Panc1 (cell line): Measurements from ENCODE around the gene ALLC. TPM values are rescaled to one million over a fixed set of nuclear protein-coding genes. Genes with fewer than 3 reads are reported as not detected.

Source experiments
- ATAC-seq: fragments of 200-7000 bp; cut with Tn5 transposase; 2 replicates; pipeline ENCODE4 v1.9.1; 2020; ENCODE audit warnings: mild to moderate bottlenecking, moderate library complexity
- BruUV-seq: library from RNA; stranded (reverse); fragments of 400-500 nt; replicated peaks from 2 replicates; lab custom pipeline; 2021; lab: Mats Ljungman, UMichigan
- CTCF ChIA-PET: fragments of 300-600 bp; sonication (Branson Sonifier 250); formaldehyde crosslinking; loops from one replicate; lab custom pipeline; 2022; ENCODE audit warnings: antibody characterized with exemption; lab: Charles Lee
- POLR2A ChIA-PET: fragments of 300-600 bp; sonication (Branson Sonifier 250); formaldehyde crosslinking; loops from one replicate; lab custom pipeline; 2022; ENCODE audit warnings: antibody characterized with exemption; lab: Charles Lee
- DNase-seq: peaks from one replicate; pipeline ENCODE4 v3.0.0-alpha.2; 2010; ENCODE audit warnings: low read depth, low spot score
- H3K27ac ChIP-seq: 2 replicates; pipeline ENCODE4 v1.5.1; 2011; ENCODE audit warnings: mild to moderate bottlenecking, low read length, inconsistent platforms
- H3K27me3 ChIP-seq: fragments of 200-500 bp; sonication (Bioruptor generic); 2 replicates; pipeline ENCODE4 v1.6.0; 2014; ENCODE audit warnings: low read length, inconsistent platforms; ENCODE audit not compliant: control insufficient read depth, insufficient read depth
- H3K36me3 ChIP-seq: fragments of 200-500 bp; sonication (Bioruptor generic); 2 replicates; pipeline ENCODE4 v1.5.1; 2014; ENCODE audit warnings: inconsistent platforms, mild to moderate bottlenecking, low read length, moderate library complexity; ENCODE audit not compliant: control insufficient read depth, insufficient read depth
- H3K4me1 ChIP-seq: 2 replicates; pipeline ENCODE4 v1.5.1; 2011; ENCODE audit warnings: inconsistent platforms, mild to moderate bottlenecking, low read length, moderate library complexity; ENCODE audit not compliant: control insufficient read depth, insufficient read depth
- H3K4me3 ChIP-seq, 2 experiments: 2 replicates each; pipeline ENCODE4 v1.5.1; 2011 to 2012; ENCODE audit warnings: low read depth in 2 of 2, low read length in 2 of 2, mild to moderate bottlenecking in 2 of 2, inconsistent platforms in 1 of 2, moderate library complexity in 1 of 2
- H3K9me3 ChIP-seq: fragments of 200-500 bp; sonication (Bioruptor generic); 2 replicates; pipeline ENCODE4 v1.5.1; 2014; ENCODE audit warnings: low read depth, mild to moderate bottlenecking, inconsistent platforms, low read length, moderate library complexity; ENCODE audit not compliant: control insufficient read depth, insufficient read depth
- CTCF ChIP-seq: fragments of 450-650 bp; IDR thresholded peaks from 2 replicates; pipeline ENCODE4 v1.5.1; 2017; ENCODE audit warnings: mild to moderate bottlenecking
- POLR2AphosphoS5 ChIP-seq: IDR thresholded peaks from 2 replicates; pipeline ENCODE4 v1.6.1; 2012; ENCODE audit warnings: mild to moderate bottlenecking, low read depth, low read length, moderate library complexity
- SIN3A ChIP-seq: IDR thresholded peaks from 2 replicates; pipeline ENCODE4 v1.6.1; 2012; ENCODE audit warnings: low read depth, mild to moderate bottlenecking, low read length, moderate library complexity, borderline replicate concordance; ENCODE audit not compliant: insufficient read depth
- TCF7L2 ChIP-seq: IDR thresholded peaks from 2 replicates; pipeline ENCODE4 v1.6.1; 2011; ENCODE audit warnings: mild to moderate bottlenecking, low read depth, low read length, inconsistent platforms
- in situ Hi-C: cut with HindIII; loops from 2 replicates; pipeline ENCODE4 v1.10.0; 2016; ENCODE audit warnings: low sequenced_read_pairs, low pct_unique_long_range_greater_than_20kb
- intact Hi-C: fragments of 100-400 bp; cut with micrococcal nuclease; formaldehyde crosslinking; loops from one replicate; pipeline ENCODE4 v1.10.0; 2022; ENCODE audit not compliant: unreplicated experiment
- total RNA-seq: library from RNA; stranded (reverse); gene quantifications from one replicate; pipeline ENCODE4 v1.2.1, GENCODE V29; 2021; ENCODE audit not compliant: unreplicated experiment
- TF ChIP-seq, protein P1 (sequence below), 2 experiments: IDR thresholded peaks; 2 replicates each; pipeline ENCODE4 v1.6.1; 2011 to 2012; ENCODE audit warnings: low read depth in 2 of 2, control low read depth in 1 of 2, low read length in 1 of 2, mild to moderate bottlenecking in 1 of 2, moderate library complexity in 1 of 2; ENCODE audit not compliant: insufficient read depth in 1 of 2

The ALLC gene
- total RNA-seq, 1 experiment from 2014 or later = not detected

- H3K36me3 ChIP-seq = no peaks in the 10 kb centered on the region
- BruUV-seq = no TSS peak
- H3K27me3 ChIP-seq = no peaks in the 10 kb centered on the region
- CTCF ChIA-PET = interaction anchor here (0.7 kb wide), 1 partner anchor 762 kb away, joined by 4 read pairs; no protein-coding TSS in a partner anchor
- DNase-seq = no peak
- TF ChIP-seq, protein P1, sequence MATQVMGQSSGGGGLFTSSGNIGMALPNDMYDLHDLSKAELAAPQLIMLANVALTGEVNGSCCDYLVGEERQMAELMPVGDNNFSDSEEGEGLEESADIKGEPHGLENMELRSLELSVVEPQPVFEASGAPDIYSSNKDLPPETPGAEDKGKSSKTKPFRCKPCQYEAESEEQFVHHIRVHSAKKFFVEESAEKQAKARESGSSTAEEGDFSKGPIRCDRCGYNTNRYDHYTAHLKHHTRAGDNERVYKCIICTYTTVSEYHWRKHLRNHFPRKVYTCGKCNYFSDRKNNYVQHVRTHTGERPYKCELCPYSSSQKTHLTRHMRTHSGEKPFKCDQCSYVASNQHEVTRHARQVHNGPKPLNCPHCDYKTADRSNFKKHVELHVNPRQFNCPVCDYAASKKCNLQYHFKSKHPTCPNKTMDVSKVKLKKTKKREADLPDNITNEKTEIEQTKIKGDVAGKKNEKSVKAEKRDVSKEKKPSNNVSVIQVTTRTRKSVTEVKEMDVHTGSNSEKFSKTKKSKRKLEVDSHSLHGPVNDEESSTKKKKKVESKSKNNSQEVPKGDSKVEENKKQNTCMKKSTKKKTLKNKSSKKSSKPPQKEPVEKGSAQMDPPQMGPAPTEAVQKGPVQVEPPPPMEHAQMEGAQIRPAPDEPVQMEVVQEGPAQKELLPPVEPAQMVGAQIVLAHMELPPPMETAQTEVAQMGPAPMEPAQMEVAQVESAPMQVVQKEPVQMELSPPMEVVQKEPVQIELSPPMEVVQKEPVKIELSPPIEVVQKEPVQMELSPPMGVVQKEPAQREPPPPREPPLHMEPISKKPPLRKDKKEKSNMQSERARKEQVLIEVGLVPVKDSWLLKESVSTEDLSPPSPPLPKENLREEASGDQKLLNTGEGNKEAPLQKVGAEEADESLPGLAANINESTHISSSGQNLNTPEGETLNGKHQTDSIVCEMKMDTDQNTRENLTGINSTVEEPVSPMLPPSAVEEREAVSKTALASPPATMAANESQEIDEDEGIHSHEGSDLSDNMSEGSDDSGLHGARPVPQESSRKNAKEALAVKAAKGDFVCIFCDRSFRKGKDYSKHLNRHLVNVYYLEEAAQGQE (IDR thresholded peaks at IDR 0.05; ENCODE audit: insufficient read depth in 1 of 2, low read depth in 2 of 2, low read length in 1 of 2) = no peak
- TF ChIP-seq CTCF = no peak
- TF ChIP-seq SIN3A = no peak
- no peak for TF ChIP-seq POLR2AphosphoS5
- no peak for TF ChIP-seq TCF7L2
- no peaks in the 10 kb centered on the region for H3K4me1 ChIP-seq
- POLR2A ChIA-PET = no interaction called here
- H3K4me3 ChIP-seq = no peak overlapping the region
- intact Hi-C loops (no loop called here), in situ Hi-C loops (no loop called here)
- H3K9me3 ChIP-seq = no peaks in the 10 kb centered on the region
- no peak overlapping the region for H3K27ac ChIP-seq
- no peak for ATAC-seq
Observed at GRCh38 chr2:3664925-3665324, 6.9 kb downstream of the ALLC start.

DNA sequence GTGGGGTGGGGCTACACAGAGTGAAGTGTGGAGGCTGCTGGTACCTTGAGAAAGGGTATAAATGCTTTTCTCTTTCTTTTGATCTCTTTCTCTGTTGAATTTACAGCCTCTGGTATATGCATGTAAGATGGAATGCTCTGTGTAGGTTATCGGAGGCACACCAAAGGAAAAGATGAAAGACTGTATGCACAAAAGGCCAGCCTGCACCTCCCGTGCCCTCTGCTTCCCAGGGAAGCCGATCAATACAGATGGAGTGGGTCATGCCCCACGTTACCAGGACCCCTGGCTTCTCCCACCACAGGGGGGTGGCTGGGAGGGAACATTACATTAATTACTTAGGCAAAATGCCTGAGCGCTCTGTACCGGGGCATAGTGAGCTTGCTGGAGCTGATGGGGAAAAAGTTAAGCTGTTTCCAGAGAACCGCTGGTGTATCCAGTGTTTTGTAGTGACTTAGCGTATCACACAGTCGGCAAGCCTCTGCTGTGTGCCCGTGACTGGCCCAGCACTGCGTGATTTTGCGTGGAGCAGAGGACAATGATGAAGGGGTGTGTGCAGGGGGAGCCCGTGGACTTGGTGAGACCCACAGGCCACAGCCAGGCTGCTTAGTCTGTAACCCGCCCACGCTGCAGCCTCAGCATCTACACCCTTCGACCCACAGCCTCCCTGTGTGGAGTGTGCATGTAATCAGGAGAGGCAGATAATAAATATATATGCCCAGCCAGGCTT, 8.0 kb downstream of the ALLC start:
- intact Hi-C loops (no loop called here), in situ Hi-C loops (no loop called here)
- DNase-seq (no peak), ATAC-seq (no peak)
- H3K9me3 ChIP-seq = no peaks in the 10 kb centered on the region
- ChIA-PET CTCF (no interaction called here), POLR2A (no interaction called here)
- no peaks in the 10 kb centered on the region for H3K36me3 ChIP-seq
- H3K27ac ChIP-seq = no peak overlapping the region
- H3K4me3 ChIP-seq = no peak overlapping the region
- H3K27me3 ChIP-seq = no peaks in the 10 kb centered on the region
- H3K4me1 ChIP-seq = no peaks in the 10 kb centered on the region
- no TSS peak for BruUV-seq
- TF ChIP-seq, protein P1 (IDR thresholded peaks at IDR 0.05; ENCODE audit: insufficient read depth in 1 of 2, low read depth in 2 of 2, low read length in 1 of 2) = no peak
- TF ChIP-seq TCF7L2 (no peak), POLR2AphosphoS5 (no peak), CTCF (no peak), SIN3A (no peak)
